Heart left ventricle (tissue), 16 donors: ENCODE results near the gene SALL3. TPM values are rescaled to one million over a fixed set of nuclear protein-coding genes. Genes with fewer than 3 reads are reported as not detected.

Experiments used
- ATAC-seq, 4 donors: fragments of 200-7000 bp; cut with Tn5 transposase; one replicate each; pipeline ENCODE4 v1.9.1; 2020 to 2022; ENCODE audit warnings: moderate library complexity in 4 of 4, mild to moderate bottlenecking in 3 of 4, moderate number of reproducible peaks in 1 of 4
- DNase-seq, 5 donors: peaks; one replicate each; pipeline ENCODE4 v3.0.0-alpha.2; 2020
- H3K27ac ChIP-seq, 12 donors: fragments of 200-600 bp; sonication (generic) in 4 of 12; one replicate each; pipeline versions ENCODE4 v1.5.0 to v1.8.0; 2016 to 2022; ENCODE audit warnings: mild to moderate bottlenecking in 2 of 12
- H3K27me3 ChIP-seq, 9 donors: fragments of 200-600 bp; sonication (generic) in 2 of 9; one replicate each; pipeline versions ENCODE4 v1.5.1 to v1.8.0; 2016 to 2022; ENCODE audit warnings: mild to moderate bottlenecking in 3 of 9
- H3K36me3 ChIP-seq, 9 donors: fragments of 200-600 bp; sonication (generic) in 2 of 9; one replicate each; pipeline versions ENCODE4 v1.5.0 to v1.8.0; 2018 to 2022; ENCODE audit warnings: mild to moderate bottlenecking in 2 of 9
- H3K4me1 ChIP-seq, 12 donors: fragments of 200-600 bp; sonication (generic) in 4 of 12; one replicate each; pipeline versions ENCODE4 v1.5.0 to v1.8.0; 2016 to 2022; ENCODE audit warnings: mild to moderate bottlenecking in 3 of 12
- H3K4me3 ChIP-seq, 12 donors: fragments of 200-600 bp; sonication (generic) in 4 of 12; one replicate each; pipeline versions ENCODE4 v1.5.0 to v1.8.0; 2017 to 2022; ENCODE audit warnings: mild to moderate bottlenecking in 9 of 12, moderate library complexity in 4 of 12
- H3K9me3 ChIP-seq, 12 donors: fragments of 200-600 bp; sonication (generic) in 4 of 12; one replicate each; pipeline versions ENCODE4 v1.5.0 to v1.8.0; 2016 to 2022; ENCODE audit warnings: mild to moderate bottlenecking in 1 of 12
- CTCF ChIP-seq, 12 donors: fragments of 200-600 bp; sonication (generic) in 4 of 12; IDR thresholded peaks; one replicate each; pipeline versions ENCODE4 v1.5.0 to v1.8.0; 2018 to 2022; ENCODE audit warnings: antibody characterized with exemption in 12 of 12, mild to moderate bottlenecking in 5 of 12
- POLR2A ChIP-seq, 2 donors: fragments of 450-650 bp; IDR thresholded peaks; one replicate each; pipeline ENCODE4 v1.6.1; 2017; ENCODE audit warnings: antibody characterized with exemption in 2 of 2, mild to moderate bottlenecking in 2 of 2, moderate library complexity in 2 of 2
- WGBS, 4 donors: extraction: QIAGEN DNeasy Blood & Tissue Kit in 2 of 4; methylation state at CpG; one replicate each; pipeline versions ENCODE4 v1.1.5 to v1.1.7; 2013 to 2018; 5-methylcytosine and 5-hydroxymethylcytosine counted together
- intact Hi-C, 10 donors: fragments of 100-400 bp; cut with DNase I; formaldehyde crosslinking; loops; one replicate each; pipeline versions ENCODE4 v1.11.1 to v1.14.2; 2022
- polyA plus RNA-seq, 2 donors: library from polyadenylated mRNA; stranded (reverse); fragments of 200-250 nt; gene quantifications; one replicate each; pipeline ENCODE4 v1.2.3, GENCODE V29; 2013
- total RNA-seq, 9 donors: library from RNA; depleted of rRNA in 2 of 9; stranded (reverse); fragments of >200 nt in 2 of 9; fragmentation: NEBNext Ultra II Directional in 3 of 9; extraction: Animal tissue kit (Norgen Biotek cat#: 25700) in 3 of 9; gene quantifications; one replicate each; pipeline versions ENCODE4 v1.1.0 to v1.2.4, GENCODE V29; 2016 to 2023
- donor health status: ischemic (EF 13 %, LVEDD 7.1; RV severe dilation, severe dysfunction).
- donor health status: healthy with polysubstance abuse.
- donor health status: DM: no; HTN: yes; CAD: no.
- donor health status: DM: no; HTN: no; CAD: no.
- donor health status: ischemic (EF 25% LVEDD 6.9; RV normal size, moderate dysfunction).
- donor health status: ischemic (EF 25% LVEDD 5.7; RV mildly dilated, moderate dysfunction).
- donor health status: healthy.
- donor health status: DM: yes; HTN: yes; CAD: no.
- donor health status: ischemic (EF 35%, LVEDD 5.7; RV mildly dilated, moderate dysfunction).
- donor health status: nonischemic (EF 11% LVEDD 7.7; RV severe dilation, severe dysfunction).
- donor health status: DM: yes; HTN: yes; CAD: no.
- donor health status: PGD.
- donor health status: ischemic (EF 29% LVEDD 5.4; RV normal size, mild dysfunction).
- donor health status: nonischemic (EF 23%, LVEDD 6.1; RV moderate dilation, normal function).

SALL3 gene
- total and polyA plus RNA-seq, 11 donors = 0.04 to 0.17 (median 0.06) TPM; not detected in 3

- ATAC-seq = no peak
- 70 to 73% (median 72%) methylated on average over 16 to 17 of the region's 17 CpGs for WGBS, 4 donors
- DNase-seq = no peak
- TF ChIP-seq POLR2A (IDR thresholded peaks at IDR 0.05) = no peak
- no peak for TF ChIP-seq CTCF (IDR thresholded peaks at IDR 0.05)
- intact Hi-C loops = no loop called here
- Histone ChIP-seq H3K4me3 (no peak overlapping the region), H3K9me3 (no peaks in the 10 kb centered on the region), H3K36me3 (no peaks in the 10 kb centered on the region), H3K27me3 (peaks cover 0 to 13% (median 0%) of the 10 kb centered on the region in 9 donors), H3K27ac (no peak overlapping the region), H3K4me1 (no peaks in the 10 kb centered on the region)
These were observed 26.1 kb upstream of the SALL3 start for GRCh38 chr18:78953566-78953965.

- Histone ChIP-seq H3K4me3 (no peak overlapping the region), H3K9me3 (no peaks in the 10 kb centered on the region), H3K27ac (no peak overlapping the region), H3K36me3 (no peaks in the 10 kb centered on the region), H3K4me1 (no peaks in the 10 kb centered on the region), H3K27me3 (peaks cover 0 to 11% (median 0%) of the 10 kb centered on the region in 9 donors)
- intact Hi-C loops = no loop called here
- ATAC-seq (no peak), DNase-seq (no peak)
- 86 to 87% (median 87%) methylated on average over 17 of the region's 17 CpGs for WGBS, 4 donors
- TF ChIP-seq POLR2A (IDR thresholded peaks at IDR 0.05) (no peak), CTCF (IDR thresholded peaks at IDR 0.05) (no peak)
These were observed 24.6 kb upstream of the SALL3 start for GRCh38 chr18:78955051-78955450.

GRCh38 chr18:78957140-78957539, 22.5 kb upstream of the SALL3 start:
- 87 to 92% (median 91%) methylated on average over 14 of the region's 14 CpGs for WGBS, 4 donors

GRCh38 chr18:78960709-78961108, 18.9 kb upstream of the SALL3 start:
- Histone ChIP-seq H3K4me1 (no peaks in the 10 kb centered on the region), H3K27ac (no peak overlapping the region), H3K9me3 (peaks cover 0 to 4% (median 0%) of the 10 kb centered on the region in 12 donors), H3K36me3 (no peaks in the 10 kb centered on the region), H3K4me3 (no peak overlapping the region), H3K27me3 (peaks cover 0 to 3% (median 0%) of the 10 kb centered on the region in 9 donors)
- DNase-seq (no peak), ATAC-seq (no peak)
- WGBS, 4 donors = 84 to 90% (median 87%) methylated on average over 6 of the region's 6 CpGs
- TF ChIP-seq CTCF (IDR thresholded peaks at IDR 0.05) (no peak), POLR2A (IDR thresholded peaks at IDR 0.05) (no peak)
- intact Hi-C loops = no loop called here

More at GRCh38 chr18:78957140-78957539, 22.5 kb upstream of the SALL3 start:
- no peaks in the 10 kb centered on the region for H3K9me3 ChIP-seq
- no peak for TF ChIP-seq CTCF (IDR thresholded peaks at IDR 0.05)
- no peak for TF ChIP-seq POLR2A (IDR thresholded peaks at IDR 0.05)
- peaks cover 0 to 11% (median 0%) of the 10 kb centered on the region in 9 donors for H3K27me3 ChIP-seq
- H3K4me1 ChIP-seq = no peaks in the 10 kb centered on the region
- H3K27ac ChIP-seq = no peak overlapping the region
- H3K36me3 ChIP-seq = no peaks in the 10 kb centered on the region
- intact Hi-C loops = no loop called here
- H3K4me3 ChIP-seq = no peak overlapping the region
- DNase-seq = no peak
- no peak for ATAC-seq
